HCT116 (cell line): ENCODE data around the gene SHISAL2A. TPM values are rescaled to one million over a fixed set of nuclear protein-coding genes. Genes with fewer than 3 reads are reported as not detected.

Experiments
- ATAC-seq: fragments of 200-7000 bp; cut with Tn5 transposase; 2 replicates; pipeline ENCODE4 v1.9.1; 2020; ENCODE audit warnings: mild to moderate bottlenecking, moderate library complexity
- BruUV-seq: library from RNA; stranded (reverse); fragments of 400-500 nt; replicated peaks from 2 replicates; lab custom pipeline; 2021; lab: Mats Ljungman, UMichigan
- CTCF ChIA-PET: fragments of 300-600 bp; sonication (Branson Sonifier 250); formaldehyde crosslinking; loops from one replicate; lab custom pipeline; 2021; ENCODE audit warnings: antibody characterized with exemption; lab: Charles Lee
- POLR2A ChIA-PET: fragments of 300-600, 350-600 bp; sonication (Branson Sonifier 250); formaldehyde crosslinking; loops from one replicate; lab custom pipeline; 2021; ENCODE audit warnings: antibody characterized with exemption; lab: Charles Lee
- RAD21 ChIA-PET, 2 experiments: fragments of 300-600 bp; sonication (Branson Sonifier 250); formaldehyde crosslinking; loops; one replicate each; lab custom pipeline; 2023; ENCODE audit warnings: low total read pairs in 2 of 2; ENCODE audit not compliant: uncharacterized antibody in 2 of 2, unreplicated experiment in 2 of 2, low non-redundant PET in 1 of 2; lab: Charles Lee
- DNase-seq: peaks from one replicate; pipeline ENCODE4 v3.0.0-alpha.2; 2010; ENCODE audit warnings: low read depth, low spot score
- H2AFZ ChIP-seq: fragments of 200-600 bp; shearing (Covaris generic), sonication (generic); 2 replicates; pipeline ENCODE4 v1.6.1; 2017; ENCODE audit warnings: low read depth, mixed run types, mixed read lengths, antibody characterized with exemption, low read length; ENCODE audit not compliant: poor library complexity, severe bottlenecking
- H3K27ac ChIP-seq: 2 replicates; pipeline ENCODE4 v1.5.1; 2012; ENCODE audit warnings: low read depth, low read length
- H3K27me3 ChIP-seq: fragments of 200-600 bp; sonication (generic); 2 replicates; pipeline ENCODE4 v1.6.1; 2016; ENCODE audit warnings: mixed run types, low read length, mixed read lengths; ENCODE audit not compliant: insufficient read depth
- H3K36me3 ChIP-seq, 2 experiments: fragments of 200-500 bp in 1 of 2; fragments of 200-600 bp in 1 of 2; sonication (Bioruptor generic) in 1 of 2; sonication (generic) in 1 of 2; 2 replicates each; pipeline versions ENCODE4 v1.5.1 to v1.6.1; 2014 to 2016; ENCODE audit warnings: low read length in 2 of 2, inconsistent platforms in 1 of 2, mixed read lengths in 1 of 2, mixed run types in 1 of 2; ENCODE audit not compliant: insufficient read depth in 2 of 2, control insufficient read depth in 1 of 2
- H3K4me1 ChIP-seq, 2 experiments: fragments of 200-600 bp in 1 of 2; sonication (generic) in 1 of 2; 2 replicates each; pipeline versions ENCODE4 v1.5.1 to v1.6.1; 2012 to 2017; ENCODE audit warnings: low read length in 2 of 2, inconsistent platforms in 1 of 2, mild to moderate bottlenecking in 1 of 2, mixed read lengths in 1 of 2, mixed run types in 1 of 2, moderate library complexity in 1 of 2; ENCODE audit not compliant: insufficient read depth in 2 of 2, control insufficient read depth in 1 of 2
- H3K4me2 ChIP-seq: fragments of 200-600 bp; sonication (generic); 2 replicates; pipeline ENCODE4 v1.6.1; 2017; ENCODE audit warnings: mixed run types, low read length, mixed read lengths
- H3K4me3 ChIP-seq, 2 experiments: fragments of 200-600 bp in 1 of 2; sonication (generic) in 1 of 2; replicated peaks in 1 of 2; 2 replicates each; pipeline ENCODE4 v1.5.1; 2011 to 2016; ENCODE audit warnings: low read length in 2 of 2, control low read depth in 1 of 2, low read depth in 1 of 2, mild to moderate bottlenecking in 1 of 2, mixed read lengths in 1 of 2, mixed run types in 1 of 2
- H3K79me2 ChIP-seq: fragments of 200-600 bp; sonication (generic); 2 replicates; pipeline ENCODE4 v1.6.1; 2017; ENCODE audit warnings: mild to moderate bottlenecking, mixed run types, low read length, moderate library complexity, mixed read lengths; ENCODE audit not compliant: insufficient read depth
- H3K9ac ChIP-seq: fragments of 200-600 bp; sonication (generic); 2 replicates; pipeline ENCODE4 v1.6.1; 2016; ENCODE audit warnings: low read length, mixed read lengths
- H3K9me2 ChIP-seq: fragments of 200-600 bp; sonication (generic), shearing (Covaris generic); 2 replicates; pipeline ENCODE4 v1.6.1; 2017; ENCODE audit warnings: mixed run types, mild to moderate bottlenecking, moderate library complexity; ENCODE audit not compliant: insufficient read depth
- H3K9me3 ChIP-seq, 2 experiments: fragments of 200-500 bp in 1 of 2; fragments of 200-600 bp in 1 of 2; sonication (Bioruptor generic) in 1 of 2; sonication (generic) in 1 of 2; 2 replicates each; pipeline ENCODE4 v1.6.1; 2014 to 2017; ENCODE audit warnings: low read length in 2 of 2, mixed read lengths in 2 of 2, inconsistent platforms in 1 of 2, low read depth in 1 of 2, mild to moderate bottlenecking in 1 of 2, mixed run types in 1 of 2, moderate library complexity in 1 of 2; ENCODE audit not compliant: control insufficient read depth in 1 of 2, insufficient read depth in 1 of 2
- H4K20me1 ChIP-seq: fragments of 200-600 bp; sonication (generic), shearing (Covaris generic); 2 replicates; pipeline ENCODE4 v1.6.1; 2017; ENCODE audit warnings: mixed run types, mild to moderate bottlenecking, moderate library complexity; ENCODE audit not compliant: insufficient read depth
- CEBPB ChIP-seq: IDR thresholded peaks from 2 replicates; pipeline ENCODE4 v1.6.1; 2012; ENCODE audit warnings: low read depth
- EGR1 ChIP-seq: IDR thresholded peaks from 2 replicates; pipeline ENCODE4 v1.6.1; 2012; ENCODE audit warnings: low read depth
- EZH2 ChIP-seq: fragments of 200-600 bp; sonication (generic); IDR thresholded peaks from 2 replicates; pipeline ENCODE4 v1.6.1; 2017; ENCODE audit warnings: antibody characterized with exemption, mixed run types
- EZH2phosphoT487 ChIP-seq: fragments of 200-600 bp; IDR thresholded peaks from 2 replicates; pipeline ENCODE4 v1.6.1; 2018; ENCODE audit warnings: antibody characterized with exemption, borderline replicate concordance
- FOSL1 ChIP-seq: IDR thresholded peaks from 2 replicates; pipeline ENCODE4 v1.6.1; 2012; ENCODE audit warnings: low read depth
- JUND ChIP-seq: IDR thresholded peaks from 2 replicates; pipeline ENCODE4 v1.6.1; 2012
- MAX ChIP-seq: IDR thresholded peaks from 2 replicates; pipeline ENCODE4 v1.6.1; 2012
- POLR2AphosphoS5 ChIP-seq: IDR thresholded peaks from 2 replicates; pipeline ENCODE4 v1.6.1; 2011; ENCODE audit warnings: mild to moderate bottlenecking, low read depth, low read length, moderate library complexity
- RAD21 ChIP-seq: IDR thresholded peaks from 2 replicates; pipeline ENCODE4 v1.6.1; 2012; ENCODE audit warnings: low read depth, mild to moderate bottlenecking
- REST ChIP-seq: IDR thresholded peaks from 2 replicates; pipeline ENCODE4 v1.6.1; 2012; ENCODE audit warnings: low read depth
- SIN3A ChIP-seq: IDR thresholded peaks from 2 replicates; pipeline ENCODE4 v1.6.1; 2012; ENCODE audit warnings: low read depth
- SP1 ChIP-seq: IDR thresholded peaks from 2 replicates; pipeline ENCODE4 v1.6.1; 2012; ENCODE audit warnings: low read depth
- TCF7L2 ChIP-seq: IDR thresholded peaks from 2 replicates; pipeline ENCODE4 v1.7.0; 2011; ENCODE audit warnings: borderline replicate concordance, inconsistent platforms; ENCODE audit not compliant: insufficient read depth, insufficient read length; ENCODE audit errors: extremely low read depth
- YY1 ChIP-seq: IDR thresholded peaks from 2 replicates; pipeline ENCODE4 v1.6.1; 2011; ENCODE audit warnings: low read length, low read depth, moderate library complexity, mild to moderate bottlenecking; ENCODE audit not compliant: insufficient replicate concordance; ENCODE audit errors: extremely low read depth
- ZNF274 ChIP-seq: fragments of 200-500 bp; sonication (Bioruptor generic); IDR thresholded peaks from 2 replicates; pipeline ENCODE4 v1.6.1; 2014; ENCODE audit warnings: mild to moderate bottlenecking, low read depth, low read length, inconsistent platforms
- intact Hi-C: fragments of 100-400 bp; cut with micrococcal nuclease; formaldehyde crosslinking; loops from 2 replicates; pipeline ENCODE4 v1.10.0; 2022
- total RNA-seq: library from RNA; stranded (reverse); gene quantifications from one replicate; pipeline ENCODE4 v1.2.1, GENCODE V29; 2021; ENCODE audit not compliant: unreplicated experiment
- TF ChIP-seq, protein P1 (sequence below): IDR thresholded peaks from 2 replicates; pipeline ENCODE4 v1.6.1; 2012
- TF ChIP-seq, protein P2 (sequence below): IDR thresholded peaks from 2 replicates; pipeline ENCODE4 v1.6.1; 2011; ENCODE audit warnings: mild to moderate bottlenecking, low read length, moderate library complexity; ENCODE audit not compliant: insufficient replicate concordance; ENCODE audit errors: extremely low read depth
- TF ChIP-seq, protein P3 (sequence below), 3 experiments: fragments of 200-600 bp in 1 of 3; sonication (generic) in 1 of 3; IDR thresholded peaks in 2 of 3; conservative IDR thresholded peaks in 1 of 3; 2 replicates each; pipeline ENCODE4 v1.5.1; 2012 to 2017; ENCODE audit warnings: low read depth in 2 of 3, low read length in 2 of 3, antibody characterized with exemption in 1 of 3, borderline replicate concordance in 1 of 3, control low read depth in 1 of 3, mild to moderate bottlenecking in 1 of 3, mixed read lengths in 1 of 3, mixed run types in 1 of 3, moderate library complexity in 1 of 3; ENCODE audit not compliant: insufficient read depth in 1 of 3

SHISAL2A gene
- total RNA-seq, 1 experiment from 2014 or later = not detected

- H3K27me3 ChIP-seq = no peaks in the 10 kb centered on the region
- H3K79me2 ChIP-seq = no peaks in the 10 kb centered on the region
- H2AFZ ChIP-seq = no peak overlapping the region
- ChIA-PET CTCF (no interaction called here), POLR2A (no interaction called here), RAD21 (no interaction called here)
- no peaks in the 10 kb centered on the region for H3K9me3 ChIP-seq
- H3K9me2 ChIP-seq = no peaks in the 10 kb centered on the region
- H3K9ac ChIP-seq = no peak overlapping the region
- H3K4me1 ChIP-seq = no peaks in the 10 kb centered on the region
- no peaks in the 10 kb centered on the region for H4K20me1 ChIP-seq
- H3K27ac ChIP-seq = no peak overlapping the region
- no peak for TF ChIP-seq FOSL1
- no peak for TF ChIP-seq SIN3A
- TF ChIP-seq, protein P1, sequence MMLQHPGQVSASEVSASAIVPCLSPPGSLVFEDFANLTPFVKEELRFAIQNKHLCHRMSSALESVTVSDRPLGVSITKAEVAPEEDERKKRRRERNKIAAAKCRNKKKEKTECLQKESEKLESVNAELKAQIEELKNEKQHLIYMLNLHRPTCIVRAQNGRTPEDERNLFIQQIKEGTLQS = no peak
- TF ChIP-seq JUND = no peak
- no peak for TF ChIP-seq MAX
- no peak for TF ChIP-seq CEBPB
- TF ChIP-seq, protein P2, sequence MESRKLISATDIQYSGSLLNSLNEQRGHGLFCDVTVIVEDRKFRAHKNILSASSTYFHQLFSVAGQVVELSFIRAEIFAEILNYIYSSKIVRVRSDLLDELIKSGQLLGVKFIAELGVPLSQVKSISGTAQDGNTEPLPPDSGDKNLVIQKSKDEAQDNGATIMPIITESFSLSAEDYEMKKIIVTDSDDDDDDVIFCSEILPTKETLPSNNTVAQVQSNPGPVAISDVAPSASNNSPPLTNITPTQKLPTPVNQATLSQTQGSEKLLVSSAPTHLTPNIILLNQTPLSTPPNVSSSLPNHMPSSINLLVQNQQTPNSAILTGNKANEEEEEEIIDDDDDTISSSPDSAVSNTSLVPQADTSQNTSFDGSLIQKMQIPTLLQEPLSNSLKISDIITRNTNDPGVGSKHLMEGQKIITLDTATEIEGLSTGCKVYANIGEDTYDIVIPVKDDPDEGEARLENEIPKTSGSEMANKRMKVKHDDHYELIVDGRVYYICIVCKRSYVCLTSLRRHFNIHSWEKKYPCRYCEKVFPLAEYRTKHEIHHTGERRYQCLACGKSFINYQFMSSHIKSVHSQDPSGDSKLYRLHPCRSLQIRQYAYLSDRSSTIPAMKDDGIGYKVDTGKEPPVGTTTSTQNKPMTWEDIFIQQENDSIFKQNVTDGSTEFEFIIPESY = no peak
- no peak for TF ChIP-seq SP1
- TF ChIP-seq RAD21 = no peak
- TF ChIP-seq REST = no peak
- TF ChIP-seq ZNF274 = no peak
- TF ChIP-seq EZH2phosphoT487 = no peak
- TF ChIP-seq, protein P3, sequence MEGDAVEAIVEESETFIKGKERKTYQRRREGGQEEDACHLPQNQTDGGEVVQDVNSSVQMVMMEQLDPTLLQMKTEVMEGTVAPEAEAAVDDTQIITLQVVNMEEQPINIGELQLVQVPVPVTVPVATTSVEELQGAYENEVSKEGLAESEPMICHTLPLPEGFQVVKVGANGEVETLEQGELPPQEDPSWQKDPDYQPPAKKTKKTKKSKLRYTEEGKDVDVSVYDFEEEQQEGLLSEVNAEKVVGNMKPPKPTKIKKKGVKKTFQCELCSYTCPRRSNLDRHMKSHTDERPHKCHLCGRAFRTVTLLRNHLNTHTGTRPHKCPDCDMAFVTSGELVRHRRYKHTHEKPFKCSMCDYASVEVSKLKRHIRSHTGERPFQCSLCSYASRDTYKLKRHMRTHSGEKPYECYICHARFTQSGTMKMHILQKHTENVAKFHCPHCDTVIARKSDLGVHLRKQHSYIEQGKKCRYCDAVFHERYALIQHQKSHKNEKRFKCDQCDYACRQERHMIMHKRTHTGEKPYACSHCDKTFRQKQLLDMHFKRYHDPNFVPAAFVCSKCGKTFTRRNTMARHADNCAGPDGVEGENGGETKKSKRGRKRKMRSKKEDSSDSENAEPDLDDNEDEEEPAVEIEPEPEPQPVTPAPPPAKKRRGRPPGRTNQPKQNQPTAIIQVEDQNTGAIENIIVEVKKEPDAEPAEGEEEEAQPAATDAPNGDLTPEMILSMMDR (IDR thresholded peaks at IDR 0.05 in 2 of 3, conservative IDR thresholded peaks at IDR 0.05 in 1 of 3; ENCODE audit: borderline replicate concordance in 1 of 3, insufficient read depth in 1 of 3, low read depth in 2 of 3, low read length in 2 of 3) = no peak
- TF ChIP-seq TCF7L2 = no peak
- no peak for TF ChIP-seq EGR1
- no peak for TF ChIP-seq YY1
- no peak for TF ChIP-seq POLR2AphosphoS5
- no peak for TF ChIP-seq EZH2
- ATAC-seq = no peak
- no peak overlapping the region for H3K4me3 ChIP-seq
- no TSS peak for BruUV-seq
- no peak for DNase-seq
- H3K4me2 ChIP-seq = no peak overlapping the region
- intact Hi-C loops = no loop called here
- no peaks in the 10 kb centered on the region for H3K36me3 ChIP-seq
Measured at GRCh38 chr1:52641307-52641706, 8.3 kb downstream of the SHISAL2A start.
